Measurements from ENCODE around the gene ZFP36. TPM values are rescaled to one million over a fixed set of nuclear protein-coding genes. Genes with fewer than 3 reads are reported as not detected.

ZFP36 gene
- total RNA-seq, 1 donor from 2014 or later: 74.0 TPM

DNA sequence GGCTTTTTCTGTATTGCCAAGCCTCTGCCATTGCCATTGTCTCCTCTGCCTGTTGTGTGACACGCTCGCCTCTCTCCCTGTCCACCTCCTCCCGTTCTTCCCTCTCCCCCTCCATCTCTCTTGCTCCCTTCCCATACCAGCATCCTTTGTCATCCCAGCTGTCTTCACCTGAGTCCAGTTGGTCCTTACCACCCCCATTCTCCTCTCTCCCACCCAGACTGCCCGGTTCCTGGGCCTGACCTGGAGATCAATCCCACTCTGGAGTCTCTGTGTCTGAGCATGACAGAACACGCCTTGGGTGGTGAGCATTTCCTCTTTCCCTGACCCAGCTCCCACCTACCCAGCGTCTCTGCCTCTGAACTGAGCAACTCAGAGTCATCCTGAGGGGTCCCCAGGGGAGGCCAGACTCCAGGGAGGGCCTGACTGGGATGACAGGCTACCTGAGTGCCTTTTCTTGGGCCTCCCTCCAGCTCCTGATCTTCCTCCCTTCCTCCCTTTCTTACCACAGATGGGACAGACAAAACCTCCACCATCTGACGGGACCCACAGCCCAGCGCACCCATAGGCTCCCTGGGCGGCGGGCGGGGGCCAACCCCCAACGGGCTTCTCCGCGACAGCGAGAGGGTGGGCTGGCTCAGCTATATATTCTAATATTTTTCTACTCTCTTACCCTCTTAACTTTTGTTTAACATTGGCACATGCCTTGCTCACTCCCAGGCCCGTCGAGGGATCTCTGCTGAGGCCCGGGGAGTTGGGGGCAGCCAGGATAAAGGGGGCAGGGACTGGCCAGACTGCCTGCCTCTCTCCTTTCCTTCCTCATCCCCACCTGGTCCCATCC is 23.4 kb upstream of the ZFP36 start:
- intact Hi-C loops (cut with micrococcal nuclease): no loop called here

DNA sequence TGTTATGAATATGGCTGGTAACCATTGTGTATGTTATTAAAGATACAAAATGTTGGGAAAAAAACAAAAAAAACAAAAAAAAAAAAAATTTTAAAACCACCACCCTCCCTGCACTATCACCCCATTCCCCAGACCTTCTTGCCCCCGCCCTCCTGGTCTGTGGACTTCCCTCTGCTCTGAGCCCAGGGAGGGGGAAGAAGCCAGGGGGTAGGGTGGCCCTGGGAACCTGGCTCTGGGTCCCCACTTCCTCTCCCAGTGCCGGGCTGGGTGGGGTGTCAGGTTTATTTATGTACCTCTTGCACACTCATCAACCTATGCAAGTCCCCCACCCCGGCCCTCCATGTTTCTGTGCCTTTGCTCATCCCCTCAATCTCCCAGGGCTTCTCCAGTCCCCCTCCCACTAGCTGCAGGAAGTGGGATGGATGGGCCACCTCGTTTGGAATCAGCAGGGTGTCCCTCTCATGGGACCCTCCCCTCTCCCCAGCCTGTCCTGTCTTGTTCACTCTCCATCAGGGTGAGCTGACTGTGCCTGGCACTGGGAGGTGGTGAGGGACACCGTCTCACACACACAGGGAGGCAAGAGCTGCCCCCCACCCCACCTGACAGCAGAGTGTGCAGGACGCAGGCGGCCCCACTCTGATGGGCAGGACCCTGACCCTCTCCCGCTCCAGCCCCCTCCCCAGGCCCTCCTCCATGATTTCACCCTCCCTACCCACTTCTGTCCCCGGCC is 21.6 kb upstream of the ZFP36 start:
- intact Hi-C loops (cut with micrococcal nuclease): no loop called here

DNA sequence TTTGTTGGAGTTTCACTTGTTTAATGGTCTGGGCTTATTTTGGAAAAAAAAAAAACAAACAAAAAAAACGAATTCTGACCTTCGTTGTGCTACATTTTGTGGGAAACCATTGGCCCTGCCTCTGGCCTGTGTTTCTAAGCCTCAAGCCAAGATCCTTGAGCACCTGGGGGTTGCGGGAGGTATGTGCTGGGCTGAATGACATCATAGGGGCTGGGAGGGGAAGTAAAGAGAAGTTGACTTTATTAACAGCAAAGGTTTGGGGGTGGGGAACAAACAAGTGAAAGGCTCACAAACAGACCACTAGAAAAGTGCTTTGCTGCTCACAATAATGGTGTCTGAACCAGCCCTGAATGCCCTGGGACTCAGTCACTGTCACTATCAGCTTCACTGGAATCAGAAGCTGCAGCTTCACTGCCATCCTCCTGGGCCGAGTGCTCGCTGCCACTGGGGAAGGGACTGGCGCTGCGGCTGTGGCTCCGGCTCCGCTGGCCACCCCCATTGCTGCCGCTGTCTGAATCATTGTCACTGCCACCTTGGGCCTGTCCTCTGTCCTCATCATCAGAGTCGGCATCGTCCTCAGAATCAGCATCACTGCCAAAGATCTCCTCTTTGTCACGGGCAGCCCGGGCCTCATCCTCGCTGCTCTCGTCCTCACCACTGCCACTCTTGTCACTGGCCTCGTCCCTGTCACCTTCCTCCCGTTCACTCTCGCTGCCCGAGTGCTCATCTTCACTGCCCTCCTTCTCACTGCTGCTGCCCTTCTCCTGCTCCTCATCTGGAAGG is 20.8 kb upstream of the ZFP36 start:
- intact Hi-C loops (cut with micrococcal nuclease): no loop called here

DNA sequence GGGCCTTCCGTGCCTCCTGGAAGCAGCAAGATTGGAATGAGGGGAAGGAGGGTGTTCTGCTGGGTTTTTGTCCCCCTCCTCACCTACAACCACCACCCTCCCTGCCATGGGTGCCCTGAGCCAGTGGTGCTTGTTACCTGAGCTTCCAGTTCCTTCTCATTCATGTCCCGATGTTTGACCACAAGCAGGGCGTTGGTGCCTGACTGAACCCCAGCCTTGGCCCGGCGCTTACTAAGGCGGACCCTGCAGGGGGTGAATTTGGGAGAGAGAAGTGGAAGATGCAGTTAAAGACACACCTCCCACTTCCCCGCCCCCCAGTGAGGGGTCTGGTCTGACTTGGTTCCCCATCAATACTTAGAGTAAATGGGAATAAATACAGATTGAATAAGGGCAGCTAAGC is 20.1 kb upstream of the ZFP36 start:
- intact Hi-C loops (cut with micrococcal nuclease): no loop called here

DNA sequence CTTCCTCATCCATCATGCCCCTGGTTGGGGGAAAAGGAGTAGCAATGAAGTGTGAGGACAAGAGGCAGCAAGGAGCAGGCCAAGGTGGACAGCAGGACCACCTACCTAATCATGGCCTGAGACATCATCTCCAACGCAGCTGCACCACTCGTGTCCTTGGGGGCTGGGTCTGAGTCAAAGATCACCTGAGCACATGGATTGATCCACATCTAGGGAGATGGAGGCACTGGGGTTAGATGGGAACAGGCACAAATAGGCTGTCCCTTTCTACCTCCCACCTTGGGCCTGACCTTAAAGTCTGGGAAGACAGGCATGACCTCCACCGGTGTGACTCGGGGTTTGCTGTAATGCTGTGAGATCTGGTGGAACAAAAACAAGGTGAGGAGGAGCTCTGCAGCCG is 18.0 kb upstream of the ZFP36 start:
- intact Hi-C loops (cut with micrococcal nuclease): no loop called here

DNA sequence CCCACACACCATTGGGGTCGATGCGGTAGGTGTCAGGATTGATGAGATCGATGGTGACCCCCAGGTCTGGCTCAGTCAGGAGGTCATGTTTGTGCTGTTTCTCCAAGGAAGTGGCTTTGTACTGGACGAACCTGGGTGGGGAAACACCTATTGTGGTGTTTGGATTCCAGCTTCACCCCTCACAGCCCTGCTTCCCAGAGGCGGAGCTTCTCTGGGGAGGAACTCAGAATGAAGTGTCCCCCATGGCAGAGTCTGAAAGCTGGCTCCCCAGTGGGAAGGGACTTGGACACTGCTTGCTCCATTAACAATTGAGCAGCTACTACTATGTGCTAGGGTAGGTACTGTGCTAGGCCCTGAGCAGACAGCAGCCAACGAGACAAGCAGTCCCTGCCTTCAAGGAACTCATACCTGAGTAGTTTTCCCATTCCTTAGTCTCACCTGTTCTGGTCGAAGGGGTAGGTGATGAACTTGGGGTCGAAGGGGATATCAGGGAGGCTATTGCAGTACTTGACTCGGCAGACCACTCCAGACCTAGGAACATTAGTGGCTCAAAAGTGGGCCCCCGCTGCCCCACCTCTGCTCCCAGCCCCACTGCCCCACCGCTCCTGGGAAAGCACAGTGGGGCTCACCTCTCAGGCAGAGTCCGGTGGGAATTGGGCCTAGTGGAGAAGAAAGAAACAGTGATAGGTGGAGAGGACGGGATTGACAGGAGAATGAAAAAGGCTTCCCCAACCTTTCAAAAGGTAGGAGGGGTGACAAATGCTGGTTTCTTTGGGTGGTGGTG is 16.8 kb upstream of the ZFP36 start:
- intact Hi-C loops (cut with micrococcal nuclease): no loop called here

DNA sequence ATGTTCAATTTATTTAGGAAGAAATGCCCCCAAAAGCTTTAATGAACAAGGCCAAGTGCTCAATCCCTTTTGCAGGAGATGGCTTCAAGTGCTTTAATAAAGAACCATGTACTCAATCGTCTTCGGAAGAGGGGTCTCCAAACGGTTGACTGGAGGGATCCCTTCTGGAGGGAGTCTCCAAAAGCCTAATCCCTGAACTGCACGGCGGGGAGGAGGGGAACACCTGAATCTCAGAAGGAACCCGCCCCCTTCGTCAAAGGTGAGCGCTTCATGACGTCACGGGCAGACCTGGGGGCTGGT is 16.2 kb upstream of the ZFP36 start:
- intact Hi-C loops (cut with micrococcal nuclease): no loop called here

DNA sequence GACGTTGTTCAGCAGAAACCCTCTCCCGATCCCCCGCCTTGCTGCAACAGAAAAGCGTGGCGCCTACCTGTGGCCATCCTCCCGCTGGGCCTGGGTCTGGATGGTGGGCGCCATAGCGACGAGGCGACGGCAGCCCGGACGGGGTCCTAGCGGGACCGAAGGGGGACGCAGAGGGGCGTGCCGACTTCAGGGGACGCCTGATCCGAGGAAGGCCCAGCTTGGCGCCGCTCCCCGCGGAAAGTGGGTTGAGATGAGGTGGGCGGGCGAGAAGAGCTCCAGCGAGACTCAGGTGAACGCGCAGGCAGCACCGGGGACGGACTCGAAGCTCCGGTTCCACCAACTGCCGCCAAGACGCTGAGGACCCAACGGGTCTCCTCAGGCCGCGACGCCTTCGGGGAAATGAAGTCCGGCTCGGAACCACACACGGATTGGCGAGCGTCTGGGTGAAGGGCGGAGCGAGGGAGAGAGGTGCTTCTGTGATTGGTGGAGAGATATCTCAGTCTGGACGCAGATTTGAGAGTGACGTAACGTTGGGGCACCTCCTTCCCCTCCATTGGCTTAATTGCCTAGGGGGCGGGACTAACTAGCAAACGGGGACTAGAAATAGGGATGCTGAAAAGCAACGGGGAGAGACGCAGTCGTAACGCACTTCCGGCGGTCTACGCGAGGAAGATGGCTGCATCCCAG is 15.8 kb upstream of the ZFP36 start, which contains the start of the genes MED29 and PAF1:
MED29 (plus strand) TSS at position 628 of the 687 bp plus-strand sequence; CDS start at position 673, 45 bp downstream.
PAF1 (minus strand) TSS at position 356 of the 687 bp plus-strand sequence; CDS start at position 114, 242 bp downstream.
- intact Hi-C loops (cut with micrococcal nuclease): loop anchor here (1.0 kb wide), 5 partner anchors 21 to 89 kb away; partner anchors contain the start of genes PLEKHG2, SAMD4B and TIMM50

DNA sequence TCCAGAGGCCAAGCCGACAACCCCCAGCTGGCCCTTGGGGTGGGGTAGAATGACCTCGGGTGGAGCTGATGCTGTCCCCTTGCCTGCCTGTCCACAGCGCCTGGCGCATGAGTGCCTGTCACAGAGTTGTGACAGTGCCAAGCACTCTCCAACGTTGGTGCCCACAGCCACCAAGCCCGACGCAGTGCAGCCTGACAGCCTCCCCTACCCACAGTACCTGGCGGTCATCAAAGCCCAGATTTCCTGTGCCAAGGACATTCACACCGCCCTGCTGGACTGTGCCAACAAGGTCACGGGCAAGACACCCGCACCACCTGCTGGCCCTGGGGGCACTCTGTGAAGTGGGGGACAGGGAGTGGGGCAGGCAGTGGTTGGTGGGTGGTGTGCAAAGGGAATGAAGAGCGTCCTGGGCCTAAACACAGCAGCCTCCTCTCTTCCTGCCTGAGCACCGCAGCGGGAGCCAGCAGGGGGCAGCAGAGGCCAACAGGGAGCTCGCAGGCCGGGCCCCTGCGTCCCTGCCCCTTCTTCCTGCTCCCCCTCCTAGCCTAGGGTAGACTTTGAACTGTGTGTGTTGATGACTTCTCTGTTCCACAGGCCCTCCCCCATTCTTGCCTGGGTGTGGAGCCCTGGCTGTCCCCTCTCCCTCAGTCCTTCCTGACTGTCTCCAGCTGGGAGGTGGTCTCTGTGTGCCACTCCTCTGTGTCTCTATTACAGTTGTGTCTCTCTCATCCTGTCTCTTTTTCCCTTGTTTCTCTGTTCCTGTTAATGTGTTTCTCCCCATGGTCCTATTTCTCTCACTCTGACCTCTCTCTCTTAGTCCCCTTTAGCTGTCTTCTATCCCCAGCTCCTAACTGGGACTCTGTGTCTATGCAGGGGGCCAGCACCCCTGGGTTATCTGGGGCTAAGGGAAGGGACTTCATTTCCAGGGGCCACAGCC is 9.0 kb upstream of the ZFP36 start:
- intact Hi-C loops (cut with micrococcal nuclease): loop anchor here (1.0 to 5.0 kb wide), 2 partner anchors 15 to 135 kb away; partner anchors contain the start of genes EID2B and PLEKHG2

DNA sequence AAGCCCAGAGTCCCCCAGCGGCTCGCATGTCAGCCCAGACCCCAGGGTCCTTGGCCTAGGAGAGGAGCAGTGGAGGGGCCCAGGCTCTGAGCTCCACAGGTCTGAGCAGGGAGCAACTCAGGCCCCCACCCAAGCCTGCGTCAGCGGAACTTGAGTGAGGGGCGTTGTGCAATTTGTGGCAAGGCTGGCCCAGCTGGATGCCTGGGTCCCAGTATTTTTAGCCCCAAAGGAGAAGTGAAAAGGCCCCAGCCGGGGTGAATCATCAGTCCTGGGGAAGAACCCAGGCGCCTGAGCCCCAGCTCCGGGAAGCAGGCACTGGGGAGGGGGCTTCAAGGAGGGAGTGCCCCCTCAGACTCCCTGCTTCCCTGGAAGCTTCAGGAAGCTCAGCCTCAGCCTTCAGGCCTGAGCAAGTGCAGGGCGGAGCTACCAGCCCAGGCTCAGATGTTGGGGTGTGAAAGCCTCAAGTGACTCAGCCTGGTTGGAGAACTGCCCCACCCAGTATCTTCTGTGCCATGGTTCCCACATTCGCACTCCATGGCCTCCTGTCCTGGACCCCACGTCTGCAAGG is 8.3 kb upstream of the ZFP36 start:
- intact Hi-C loops (cut with micrococcal nuclease): loop anchor here (5.0 kb wide), 1 partner anchor 134 kb away; the partner anchor contains the start of gene EID2B

DNA sequence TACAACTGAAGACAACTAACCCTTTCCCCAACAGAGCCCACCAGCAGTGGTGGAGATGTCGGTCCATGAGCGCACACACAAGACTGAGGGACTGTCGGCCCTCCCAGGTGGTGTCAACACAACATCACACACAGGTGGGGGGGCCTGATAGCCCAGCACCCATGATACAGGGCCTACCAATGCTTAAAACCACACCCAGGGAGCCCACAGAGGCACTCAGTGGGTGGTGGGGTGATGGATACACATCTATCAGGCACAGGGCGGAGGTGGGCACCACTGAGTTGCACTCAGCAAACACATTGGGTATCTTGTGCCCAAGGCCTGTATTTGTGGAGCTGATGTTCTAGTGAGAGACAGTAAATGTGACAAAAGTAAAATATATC is 7.0 kb upstream of the ZFP36 start:
- intact Hi-C loops (cut with micrococcal nuclease): loop anchor here (5.0 kb wide), 1 partner anchor 133 kb away; the partner anchor contains the start of gene EID2B

DNA sequence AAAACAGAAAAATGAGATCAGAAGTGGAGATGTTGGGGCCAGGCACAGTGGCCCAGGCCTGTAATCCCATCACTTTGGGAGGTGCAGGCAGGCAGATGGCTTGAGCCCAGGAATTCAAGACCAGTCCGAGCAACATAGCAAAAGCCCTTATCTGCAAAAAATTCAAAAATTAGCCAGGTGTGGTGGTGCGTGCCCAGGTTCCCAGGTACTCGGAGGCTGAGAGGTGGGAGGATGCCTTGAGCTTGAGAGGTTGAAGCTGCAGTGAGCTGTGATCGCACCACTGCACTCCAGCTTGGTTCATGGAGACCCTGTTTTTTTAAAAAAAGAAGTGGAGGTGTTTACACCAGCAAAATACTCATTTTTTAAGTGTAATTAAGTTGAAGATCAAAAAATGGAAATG is 6.6 kb upstream of the ZFP36 start:
- intact Hi-C loops (cut with micrococcal nuclease): no loop called here

DNA sequence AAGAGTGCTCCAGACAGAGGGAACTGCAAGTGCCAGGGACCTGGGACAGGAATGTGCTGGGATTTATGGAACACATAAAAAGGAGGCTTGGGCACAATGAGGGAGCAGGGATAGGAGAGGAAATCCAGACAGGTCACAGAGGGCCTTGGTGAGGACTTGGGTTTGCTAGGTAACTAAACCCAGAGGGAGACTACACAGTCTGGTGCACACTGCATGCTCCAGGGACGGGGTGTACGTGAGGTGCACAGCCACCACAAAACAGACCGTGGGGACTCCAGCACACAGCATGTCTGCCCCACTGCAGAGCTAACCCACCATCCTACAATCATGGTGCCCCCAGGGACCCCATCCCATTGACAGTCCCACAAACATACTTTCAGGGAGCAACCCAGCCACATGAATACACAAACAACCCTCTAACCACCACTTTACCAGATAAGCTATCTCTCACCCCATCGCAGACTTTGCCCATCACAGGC is 5.5 kb upstream of the ZFP36 start:
- intact Hi-C loops (cut with micrococcal nuclease): loop anchor here (1.0 kb wide), 1 partner anchor 11 kb away; the partner anchor contains the start of gene PLEKHG2

DNA sequence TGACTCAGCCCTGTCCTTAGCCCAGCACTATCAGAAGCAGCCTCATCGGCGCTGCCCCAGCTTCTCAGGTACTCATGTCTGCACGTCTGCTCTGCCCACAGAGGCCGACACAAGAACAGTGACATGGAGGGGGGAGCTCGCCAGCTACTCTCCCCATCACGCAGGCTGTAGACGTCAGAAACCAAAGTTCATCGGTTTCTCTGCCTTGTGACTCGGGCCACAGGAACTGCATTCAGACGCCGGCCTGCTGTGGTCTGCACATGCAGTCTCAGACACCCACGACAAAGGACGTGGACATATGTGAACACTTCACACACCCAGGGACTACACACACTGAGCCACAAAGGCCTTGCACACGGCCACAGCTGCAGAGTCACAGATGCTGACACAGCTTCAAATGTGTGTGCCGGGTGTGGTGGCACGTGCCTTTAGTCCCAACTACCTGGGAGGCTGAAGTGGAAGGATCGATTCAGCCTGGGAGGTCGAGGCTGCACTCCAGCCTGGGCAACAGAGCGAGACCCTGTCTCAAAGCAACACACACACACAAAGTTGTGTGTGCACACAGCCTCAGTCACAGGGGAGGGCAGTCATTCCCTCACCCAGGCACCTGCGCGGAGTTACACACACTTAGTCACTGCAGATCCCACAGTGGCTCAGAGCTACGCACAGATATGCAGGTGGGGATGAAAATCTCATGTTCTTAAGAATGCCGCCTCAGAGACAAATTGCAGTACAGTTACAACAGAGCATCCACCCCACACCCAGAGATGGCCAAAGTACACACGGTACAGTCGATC is 4.9 kb upstream of the ZFP36 start:
- intact Hi-C loops (cut with micrococcal nuclease): loop anchor here (1.0 kb wide), 1 partner anchor 11 kb away; the partner anchor contains the start of gene PLEKHG2

DNA sequence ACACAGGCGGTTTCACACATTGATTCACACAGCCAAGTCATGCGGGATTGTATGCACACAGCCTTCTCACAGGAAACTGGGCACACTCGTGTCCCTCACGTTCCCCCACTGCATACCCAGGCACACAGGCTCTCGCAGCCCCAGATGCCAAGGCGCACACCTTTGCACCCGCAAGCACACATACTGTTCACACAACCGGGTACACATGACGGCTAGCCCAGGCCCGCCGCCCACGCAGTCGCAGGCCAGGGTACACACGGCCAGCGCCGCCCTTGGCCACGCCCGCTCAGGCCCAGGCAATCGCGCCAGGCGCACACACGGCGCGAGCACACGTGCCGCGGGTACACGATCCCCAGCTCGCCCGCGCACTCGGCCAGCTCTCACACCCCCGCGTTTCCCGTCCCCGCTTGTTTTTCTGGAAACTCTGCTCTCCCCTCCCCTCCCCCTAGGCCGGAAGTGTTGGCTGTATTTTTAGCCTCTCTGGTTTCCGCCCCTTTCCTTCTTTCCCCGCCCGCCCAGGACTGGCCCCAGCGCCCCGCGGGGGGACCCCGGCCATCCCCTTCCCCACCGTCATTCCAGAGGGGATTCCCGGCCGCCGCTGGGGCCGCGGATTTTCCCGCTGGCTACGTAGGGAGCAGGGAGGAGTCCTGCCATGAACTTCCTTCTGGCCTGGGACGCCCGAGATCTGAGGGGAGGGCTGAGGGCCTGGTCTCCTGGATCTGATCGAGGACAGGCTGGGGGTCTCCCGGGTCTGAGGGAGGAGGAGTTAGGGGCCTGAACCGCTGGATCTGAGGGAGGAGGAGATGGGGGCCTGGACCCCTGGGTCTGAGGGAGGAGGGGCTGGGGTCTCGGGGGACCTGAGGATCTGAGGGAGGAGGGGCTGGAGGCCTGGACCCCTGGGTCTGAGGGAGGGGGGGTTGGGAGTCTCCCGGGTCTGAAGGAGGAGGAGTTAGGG is 4.0 kb upstream of the ZFP36 start:
- intact Hi-C loops (cut with micrococcal nuclease): no loop called here

Measured in T-helper 2 cell treated with Interferon-gamma antibody and Interleukin-4, amounts not matched to agents 100 ng/mL and 5 ng/mL, for 36 hours (primary cell).